Measurements from ENCODE around the gene SPEG.

SPEG gene

GRCh38 chr2:219502618-219503017 is 68.0 kb downstream of the SPEG start:
- no peak overlapping the region for H3K4me3 ChIP-seq (ENCODE audit: low read depth, low read length)
- DNase-seq (ENCODE audit: low read depth), result no peak

- DNase-seq (ENCODE audit: low read depth), result no peak
- no peak overlapping the region for H3K4me3 ChIP-seq (ENCODE audit: low read depth, low read length)
Observed at GRCh38 chr2:219505585-219505984, 70.9 kb downstream of the SPEG start.

- no peak overlapping the region for H3K4me3 ChIP-seq (ENCODE audit: low read depth, low read length)
- no peak for DNase-seq (ENCODE audit: low read depth)
Observed at GRCh38 chr2:219506153-219506801, 71.6 kb downstream of the SPEG start.

GRCh38 chr2:219506802-219507526 is 72.3 kb downstream of the SPEG start:
- H3K4me3 ChIP-seq (ENCODE audit: low read depth, low read length), result no peak overlapping the region
- DNase-seq (ENCODE audit: low read depth), result no peak

GRCh38 chr2:219507581-219508443 is 73.2 kb downstream of the SPEG start:
- DNase-seq (ENCODE audit: low read depth), result no peak
- no peak overlapping the region for H3K4me3 ChIP-seq (ENCODE audit: low read depth, low read length)

- no peak for DNase-seq (ENCODE audit: low read depth)
- H3K4me3 ChIP-seq (ENCODE audit: low read depth, low read length), result no peak overlapping the region
Observed at GRCh38 chr2:219508444-219508734, 73.7 kb downstream of the SPEG start.

- H3K4me3 ChIP-seq (ENCODE audit: low read depth, low read length), result peak overlapping the region; percentile 38
- no peak for DNase-seq (ENCODE audit: low read depth)
Observed at GRCh38 chr2:219508971-219509779, 74.5 kb downstream of the SPEG start.

- DNase-seq (ENCODE audit: low read depth), result no peak
- peak overlapping the region; percentile 38 for H3K4me3 ChIP-seq (ENCODE audit: low read depth, low read length)
Observed at GRCh38 chr2:219509780-219510511, 75.3 kb downstream of the SPEG start.

GRCh38 chr2:219510512-219511135 is 76.0 kb downstream of the SPEG start:
- no peak overlapping the region for H3K4me3 ChIP-seq (ENCODE audit: low read depth, low read length)

GRCh38 chr2:219511547-219512325 is 77.1 kb downstream of the SPEG start:
- DNase-seq (ENCODE audit: low read depth), result no peak
- H3K4me3 ChIP-seq (ENCODE audit: low read depth, low read length), result no peak overlapping the region

More at GRCh38 chr2:219510512-219511135, 76.0 kb downstream of the SPEG start:
- no peak for DNase-seq (ENCODE audit: low read depth)

GRCh38 chr2:219512524-219513216 is 78.0 kb downstream of the SPEG start:
- DNase-seq (ENCODE audit: low read depth), result no peak
- H3K4me3 ChIP-seq (ENCODE audit: low read depth, low read length), result no peak overlapping the region

GRCh38 chr2:219513787-219514186 is 79.1 kb downstream of the SPEG start:
- DNase-seq (ENCODE audit: low read depth), result no peak
- no peak overlapping the region for H3K4me3 ChIP-seq (ENCODE audit: low read depth, low read length)

GRCh38 chr2:219514196-219514761 is 79.6 kb downstream of the SPEG start, which contains the start of gene ASIC4:
TSS of gene ASIC4 (plus strand) at chr2:219514482. CDS start at chr2:219514725, 243 bp downstream.
- DNase-seq (ENCODE audit: low read depth), result no peak
- H3K4me3 ChIP-seq (ENCODE audit: low read depth, low read length), result peak within 1 kb of the TSS; percentile 11

GRCh38 chr2:219514836-219515235 is 80.2 kb downstream of the SPEG start:
- DNase-seq (ENCODE audit: low read depth), result no peak
- no peak overlapping the region for H3K4me3 ChIP-seq (ENCODE audit: low read depth, low read length)

GRCh38 chr2:219515874-219516629 is 81.4 kb downstream of the SPEG start:
- no peak for DNase-seq (ENCODE audit: low read depth)
- H3K4me3 ChIP-seq (ENCODE audit: low read depth, low read length), result no peak overlapping the region

GRCh38 chr2:219516888-219517287 is 82.2 kb downstream of the SPEG start:
- no peak overlapping the region for H3K4me3 ChIP-seq (ENCODE audit: low read depth, low read length)
- DNase-seq (ENCODE audit: low read depth), result no peak

Data from skeletal muscle cell (primary cell).